ENCODE results near the gene C10orf71.

DNA sequence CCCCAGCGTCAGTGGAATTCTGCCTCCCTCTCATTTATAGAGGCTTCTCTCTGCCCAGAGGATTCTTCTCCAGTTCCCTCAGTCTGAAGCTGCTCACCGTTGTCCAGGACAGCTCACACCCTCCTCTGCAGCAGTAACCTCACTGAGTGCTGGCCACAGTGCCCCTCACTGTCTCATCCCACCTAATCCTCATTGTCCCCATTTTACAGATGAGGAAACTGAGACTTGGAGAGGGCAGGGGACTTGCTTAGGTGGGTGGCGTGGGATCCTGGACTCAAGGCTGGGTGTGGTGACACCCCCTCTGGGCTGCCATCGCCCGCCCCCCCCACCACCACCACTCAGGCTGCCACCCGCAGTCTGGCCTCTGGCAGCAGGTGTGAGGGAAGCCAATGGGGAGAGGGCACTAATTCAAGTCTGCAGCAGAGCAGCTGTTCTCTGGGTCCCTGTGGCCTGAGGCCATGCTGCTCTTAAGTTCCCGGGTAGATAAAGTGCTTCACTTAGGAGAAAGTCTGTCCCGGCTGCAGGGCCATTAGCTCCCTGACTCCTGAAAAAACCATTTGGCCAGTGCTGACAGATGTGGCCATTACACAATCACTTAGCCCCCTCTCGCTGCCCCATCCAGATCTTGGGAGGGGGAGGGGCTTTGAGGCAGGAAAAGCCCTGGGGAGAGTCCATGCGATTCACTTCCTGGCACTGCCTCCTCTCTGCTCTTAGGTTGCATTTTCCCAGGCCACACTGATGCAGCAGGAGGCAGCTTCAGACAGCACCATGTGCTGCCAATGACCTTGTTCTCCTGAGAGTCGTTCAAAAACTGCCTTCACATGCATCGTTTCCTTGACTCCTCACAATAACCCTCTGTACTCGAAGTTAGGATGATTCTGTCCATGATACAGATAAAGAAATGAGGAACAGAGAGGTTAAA, 60.6 kb downstream of the C10orf71 start:
- TF ChIP-seq, protein P1, sequence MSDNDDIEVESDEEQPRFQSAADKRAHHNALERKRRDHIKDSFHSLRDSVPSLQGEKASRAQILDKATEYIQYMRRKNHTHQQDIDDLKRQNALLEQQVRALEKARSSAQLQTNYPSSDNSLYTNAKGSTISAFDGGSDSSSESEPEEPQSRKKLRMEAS (IDR thresholded peaks at IDR 0.05), result no peak
- TF ChIP-seq CEBPB (IDR thresholded peaks at IDR 0.05), result no peak
- no peak for TF ChIP-seq TAF1 (IDR thresholded peaks at IDR 0.05; ENCODE audit: low read depth)
